Breast epithelium (tissue), 4 donors: Measurements from ENCODE around the gene FER. TPM values are rescaled to one million over a fixed set of nuclear protein-coding genes. Genes with fewer than 3 reads are reported as not detected.

Experiments used
- DNase-seq, 2 donors: peaks; one replicate each; pipeline ENCODE4 v3.0.0-alpha.2; 2019; ENCODE audit warnings: low spot score in 2 of 2
- H3K27ac ChIP-seq, 2 donors: fragments of 200-600 bp; sonication (generic) in 1 of 2; one replicate each; pipeline ENCODE4 v1.5.1; 2016 to 2019; ENCODE audit warnings: mild to moderate bottlenecking in 1 of 2
- H3K27me3 ChIP-seq, 2 donors: fragments of 200-600 bp; sonication (generic) in 1 of 2; one replicate each; pipeline versions ENCODE4 v1.5.1 to v1.6.0; 2017 to 2019; ENCODE audit warnings: control low read depth in 1 of 2, mild to moderate bottlenecking in 1 of 2
- H3K36me3 ChIP-seq: fragments of 200-600 bp; one replicate; pipeline ENCODE4 v1.5.1; 2019
- H3K4me1 ChIP-seq, 2 donors: fragments of 200-600 bp; sonication (generic); one replicate each; pipeline ENCODE4 v1.5.1; 2016 to 2019; ENCODE audit warnings: control low read depth in 1 of 2
- H3K4me3 ChIP-seq, 3 donors: fragments of 200-600 bp; sonication (generic); 1 replicate in 2 of 3; 2 replicates in 1 of 3; pipeline ENCODE4 v1.5.1; 2016 to 2019; ENCODE audit warnings: mild to moderate bottlenecking in 3 of 3, moderate library complexity in 2 of 3
- H3K9me3 ChIP-seq, 2 donors: fragments of 200-600 bp; sonication (generic) in 1 of 2; one replicate each; pipeline ENCODE4 v1.5.1; 2016 to 2019; ENCODE audit warnings: control low read depth in 1 of 2
- CTCF ChIP-seq, 3 donors: fragments of 450-650 bp; IDR thresholded peaks; one replicate each; pipeline ENCODE4 v1.5.1; 2016 to 2017; ENCODE audit warnings: antibody characterized with exemption in 3 of 3, mild to moderate bottlenecking in 3 of 3, moderate library complexity in 3 of 3
- POLR2A ChIP-seq: fragments of 450-650 bp; IDR thresholded peaks from one replicate; pipeline ENCODE4 v1.6.1; 2016; ENCODE audit warnings: antibody characterized with exemption, mild to moderate bottlenecking, moderate library complexity
- POLR2AphosphoS5 ChIP-seq, 3 donors: sonication (generic); formaldehyde crosslinking; IDR thresholded peaks; one replicate each; pipeline ENCODE4 v1.6.1; 2017; ENCODE audit warnings: antibody characterized with exemption in 3 of 3
- intact Hi-C: fragments of 100-400 bp; cut with DNase I; formaldehyde crosslinking; loops from one replicate; pipeline ENCODE4 v1.15.1; 2023; ENCODE audit warnings: low total_unique reads
- total RNA-seq, 3 donors: library from RNA; depleted of rRNA; stranded (reverse); fragments of >200 nt; gene quantifications; one replicate each; pipeline ENCODE4 v1.1.0, GENCODE V29; 2016

FER gene
- total RNA-seq, 3 donors from 2014 or later: 24.3 to 27.8 (median 27.2) TPM

- no peaks in the 10 kb centered on the region for H3K4me1 ChIP-seq
- intact Hi-C loops: no loop called here
- no peak overlapping the region for H3K4me3 ChIP-seq
- H3K36me3 ChIP-seq: no peaks in the 10 kb centered on the region
- H3K27me3 ChIP-seq: no peaks in the 10 kb centered on the region
- no peak for DNase-seq
- H3K9me3 ChIP-seq: no peaks in the 10 kb centered on the region
- H3K27ac ChIP-seq: no peak overlapping the region
- TF ChIP-seq CTCF (IDR thresholded peaks at IDR 0.05) (no peak), POLR2AphosphoS5 (IDR thresholded peaks at IDR 0.05) (no peak), POLR2A (no peak)
Observed at GRCh38 chr5:108940506-108940905, 192.8 kb downstream of the FER start.

- Histone ChIP-seq H3K36me3 (no peaks in the 10 kb centered on the region), H3K4me1 (no peaks in the 10 kb centered on the region), H3K9me3 (no peaks in the 10 kb centered on the region), H3K27me3 (no peaks in the 10 kb centered on the region), H3K27ac (no peak overlapping the region), H3K4me3 (no peak overlapping the region)
- TF ChIP-seq POLR2AphosphoS5 (IDR thresholded peaks at IDR 0.05) (no peak), CTCF (IDR thresholded peaks at IDR 0.05) (no peak), POLR2A (no peak)
- intact Hi-C loops: no loop called here
- DNase-seq: no peak
Observed at GRCh38 chr5:108941746-108942145, 194.0 kb downstream of the FER start.

GRCh38 chr5:108942701-108943100 lies 195.0 kb downstream of the FER start:
- intact Hi-C loops: no loop called here
- Histone ChIP-seq H3K9me3 (no peaks in the 10 kb centered on the region), H3K4me3 (no peak overlapping the region), H3K4me1 (no peaks in the 10 kb centered on the region), H3K27me3 (no peaks in the 10 kb centered on the region), H3K27ac (no peak overlapping the region), H3K36me3 (no peaks in the 10 kb centered on the region)
- TF ChIP-seq POLR2AphosphoS5 (IDR thresholded peaks at IDR 0.05): no peak
- TF ChIP-seq POLR2A: no peak
- TF ChIP-seq CTCF (IDR thresholded peaks at IDR 0.05): no peak
- DNase-seq: no peak

- intact Hi-C loops: no loop called here
- no peaks in the 10 kb centered on the region for H3K4me1 ChIP-seq
- no peaks in the 10 kb centered on the region for H3K9me3 ChIP-seq
- DNase-seq: no peak
- TF ChIP-seq POLR2AphosphoS5 (IDR thresholded peaks at IDR 0.05): no peak
- TF ChIP-seq CTCF (IDR thresholded peaks at IDR 0.05): no peak
- no peaks in the 10 kb centered on the region for H3K27me3 ChIP-seq
- no peak overlapping the region for H3K27ac ChIP-seq
- H3K36me3 ChIP-seq: no peaks in the 10 kb centered on the region
- no peak overlapping the region for H3K4me3 ChIP-seq
Observed at GRCh38 chr5:108945094-108945493, 197.4 kb downstream of the FER start.

GRCh38 chr5:108946008-108946407 lies 198.3 kb downstream of the FER start:
- Histone ChIP-seq H3K9me3 (no peaks in the 10 kb centered on the region), H3K27ac (no peak overlapping the region), H3K36me3 (peaks cover 4% of the 10 kb centered on the region), H3K4me1 (no peaks in the 10 kb centered on the region), H3K27me3 (no peaks in the 10 kb centered on the region), H3K4me3 (no peak overlapping the region)
- no peak for DNase-seq
- TF ChIP-seq POLR2A: no peak
- no peak for TF ChIP-seq POLR2AphosphoS5 (IDR thresholded peaks at IDR 0.05)
- no peak for TF ChIP-seq CTCF (IDR thresholded peaks at IDR 0.05)
- intact Hi-C loops: no loop called here
